Upper lobe of left lung (tissue), 6 donors: ENCODE measurements around the gene SNTB2. TPM values are rescaled to one million over a fixed set of nuclear protein-coding genes. Genes with fewer than 3 reads are reported as not detected.
"Not testable (repeated sequence)": the region's sequence is repeated elsewhere in the genome, so short reads cannot be mapped to it uniquely, and the experiment has no call there.

ENCODE experiments used
- ATAC-seq, 2 donors: fragments of 200-7000 bp; cut with Tn5 transposase; one replicate each; pipeline ENCODE4 v1.9.1; 2022; ENCODE audit warnings: mild to moderate bottlenecking in 2 of 2, moderate library complexity in 2 of 2; ENCODE audit not compliant: low FRiP score in 2 of 2
- DNase-seq, 2 donors: peaks; one replicate each; pipeline ENCODE4 v3.0.0-alpha.2; 2019 to 2020
- H3K27ac ChIP-seq, 4 donors: fragments of 200-600 bp; sonication (generic); one replicate each; pipeline ENCODE4 v1.5.1; 2016 to 2019
- H3K27me3 ChIP-seq, 4 donors: fragments of 200-600 bp; sonication (generic); one replicate each; pipeline ENCODE4 v1.5.1; 2017 to 2019
- H3K36me3 ChIP-seq, 4 donors: fragments of 200-600 bp; sonication (generic); one replicate each; pipeline ENCODE4 v1.5.1; 2016 to 2019
- H3K4me1 ChIP-seq, 4 donors: fragments of 200-600 bp; sonication (generic); one replicate each; pipeline ENCODE4 v1.5.1; 2018 to 2019
- H3K4me3 ChIP-seq, 4 donors: fragments of 200-600 bp; sonication (generic); one replicate each; pipeline ENCODE4 v1.5.1; 2017 to 2019; ENCODE audit warnings: mild to moderate bottlenecking in 2 of 4, moderate library complexity in 1 of 4
- H3K9me3 ChIP-seq, 4 donors: fragments of 200-600 bp; sonication (generic); one replicate each; pipeline ENCODE4 v1.5.1; 2018 to 2019
- CTCF ChIP-seq, 6 experiments: fragments of 450-650 bp in 4 of 6; fragments of 200-600 bp in 2 of 6; sonication (generic) in 2 of 6; IDR thresholded peaks; one replicate each; pipeline ENCODE4 v1.5.1; 2016 to 2019; ENCODE audit warnings: antibody characterized with exemption in 6 of 6
- EP300 ChIP-seq, 4 donors: sonication (generic); formaldehyde crosslinking; IDR thresholded peaks; one replicate each; pipeline ENCODE4 v1.5.1; 2017; ENCODE audit warnings: antibody characterized with exemption in 4 of 4, control low read depth in 2 of 4
- POLR2A ChIP-seq, 4 donors: fragments of 450-650 bp; IDR thresholded peaks; one replicate each; pipeline ENCODE4 v1.5.1; 2016 to 2017; ENCODE audit warnings: antibody characterized with exemption in 4 of 4, mild to moderate bottlenecking in 2 of 4
- POLR2AphosphoS5 ChIP-seq, 2 donors: sonication (generic); formaldehyde crosslinking; IDR thresholded peaks; one replicate each; pipeline ENCODE4 v1.5.1; 2017; ENCODE audit warnings: antibody characterized with exemption in 2 of 2
- WGBS, 2 donors: methylation state at CpG; one replicate each; pipeline ENCODE4 v1.1.5; 2017 to 2018; 5-methylcytosine and 5-hydroxymethylcytosine counted together
- total RNA-seq, 6 donors: library from RNA; depleted of rRNA in 4 of 6; stranded (reverse); fragments of >200 nt in 4 of 6; gene quantifications; one replicate each; pipeline versions ENCODE4 v1.1.0 to v1.2.1, GENCODE V29; 2016 to 2021
- donor health status: DM: no; HTN: no; CAD: no; lungs with moderate emphysema.
- donor health status: DM: no; HTN: yes; CAD: no; lungs with severe emphysema.

The SNTB2 gene
- total RNA-seq, 6 donors from 2014 or later: 24.1 to 41.2 (median 30.5) TPM

GRCh38 chr16:69243479-69243878 is 56.5 kb downstream of the SNTB2 start:
- peaks cover 4 to 18% (median 12%) of the 10 kb centered on the region in 4 donors for H3K4me1 ChIP-seq
- peak in 1 of 2 donors; percentile 27 for DNase-seq
- H3K27ac ChIP-seq: no peak overlapping the region
- peaks cover 0 to 11% (median 7%) of the 10 kb centered on the region in 4 donors for H3K36me3 ChIP-seq
- TF ChIP-seq CTCF (IDR thresholded peaks at IDR 0.05) (no peak), POLR2A (IDR thresholded peaks at IDR 0.05) (no peak), POLR2AphosphoS5 (IDR thresholded peaks at IDR 0.05) (no peak), EP300 (IDR thresholded peaks at IDR 0.05) (peak in 1 of 4 donors; percentile 48)
- WGBS, 2 donors: 69 to 71% methylated on average over 2 of the region's 2 CpGs
- no peaks in the 10 kb centered on the region for H3K9me3 ChIP-seq
- H3K4me3 ChIP-seq: no peak overlapping the region
- peak; percentile 32 to 84 for ATAC-seq
- no peaks in the 10 kb centered on the region for H3K27me3 ChIP-seq

DNA sequence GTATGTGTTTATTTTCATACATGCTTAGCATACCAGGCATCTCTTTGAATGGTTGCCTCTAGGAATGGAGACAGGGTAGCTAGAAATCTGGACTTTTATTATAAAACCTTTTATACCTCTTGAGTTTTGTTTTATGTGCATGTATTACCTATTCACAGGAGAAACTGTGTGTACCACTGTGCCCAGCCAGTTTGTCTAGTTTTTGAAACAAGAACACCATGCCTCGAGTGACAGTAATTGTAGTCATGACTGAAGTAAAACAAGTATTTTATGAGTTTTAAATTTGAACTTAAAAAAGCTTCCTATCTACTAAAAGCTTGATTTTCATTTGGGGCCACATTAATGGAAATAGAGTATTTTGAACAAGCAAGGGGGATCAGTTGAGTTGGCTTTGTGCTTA is 57.4 kb downstream of the SNTB2 start:
- no peak overlapping the region for H3K27ac ChIP-seq
- ATAC-seq (no peak), DNase-seq (no peak)
- H3K4me1 ChIP-seq: peaks cover 4 to 17% (median 11%) of the 10 kb centered on the region in 4 donors
- TF ChIP-seq POLR2AphosphoS5 (IDR thresholded peaks at IDR 0.05): no peak
- no peak for TF ChIP-seq EP300 (IDR thresholded peaks at IDR 0.05)
- no peak for TF ChIP-seq CTCF (IDR thresholded peaks at IDR 0.05)
- WGBS, 2 donors: 62 to 74% methylated on average over 1 of the region's 1 CpG
- peaks cover 0 to 11% (median 7%) of the 10 kb centered on the region in 4 donors for H3K36me3 ChIP-seq
- no peaks in the 10 kb centered on the region for H3K9me3 ChIP-seq
- no peaks in the 10 kb centered on the region for H3K27me3 ChIP-seq
- H3K4me3 ChIP-seq: no peak overlapping the region

GRCh38 chr16:69250081-69250480 is 63.1 kb downstream of the SNTB2 start:
- no peaks in the 10 kb centered on the region for H3K9me3 ChIP-seq

GRCh38 chr16:69253870-69254341 is 66.9 kb downstream of the SNTB2 start:
- TF ChIP-seq EP300 (IDR thresholded peaks at IDR 0.05) (peak in 1 of 4 donors; percentile 14), POLR2AphosphoS5 (IDR thresholded peaks at IDR 0.05) (no peak)
- Histone ChIP-seq H3K27ac (peak overlapping the region in 3 of 4 donors; percentile 7 to 35 (median 20)), H3K4me1 (peaks cover 0 to 9% (median 3%) of the 10 kb centered on the region in 4 donors), H3K27me3 (no peaks in the 10 kb centered on the region), H3K4me3 (no peak overlapping the region), H3K9me3 (no peaks in the 10 kb centered on the region), H3K36me3 (peaks cover 0 to 5% (median 0%) of the 10 kb centered on the region in 4 donors)
- ATAC-seq (peak in 1 of 2 donors; percentile 89), DNase-seq (no peak)
- 60 to 70% methylated on average over 5 of the region's 5 CpGs for WGBS, 2 donors

More at GRCh38 chr16:69250081-69250480, 63.1 kb downstream of the SNTB2 start:
- Histone ChIP-seq H3K4me1 (peaks cover 0 to 9% (median 3%) of the 10 kb centered on the region in 4 donors), H3K27ac (no peak overlapping the region), H3K27me3 (no peaks in the 10 kb centered on the region), H3K4me3 (no peak overlapping the region), H3K36me3 (peaks cover 0 to 14% (median 8%) of the 10 kb centered on the region in 4 donors)
- no peak for ATAC-seq
- TF ChIP-seq EP300 (IDR thresholded peaks at IDR 0.05): no peak
- TF ChIP-seq CTCF (IDR thresholded peaks at IDR 0.05): no peak
- no peak for TF ChIP-seq POLR2AphosphoS5 (IDR thresholded peaks at IDR 0.05)
- TF ChIP-seq POLR2A (IDR thresholded peaks at IDR 0.05): no peak
- no peak for DNase-seq
- WGBS, 2 donors: 92 to 95% methylated on average over 3 of the region's 3 CpGs

DNA sequence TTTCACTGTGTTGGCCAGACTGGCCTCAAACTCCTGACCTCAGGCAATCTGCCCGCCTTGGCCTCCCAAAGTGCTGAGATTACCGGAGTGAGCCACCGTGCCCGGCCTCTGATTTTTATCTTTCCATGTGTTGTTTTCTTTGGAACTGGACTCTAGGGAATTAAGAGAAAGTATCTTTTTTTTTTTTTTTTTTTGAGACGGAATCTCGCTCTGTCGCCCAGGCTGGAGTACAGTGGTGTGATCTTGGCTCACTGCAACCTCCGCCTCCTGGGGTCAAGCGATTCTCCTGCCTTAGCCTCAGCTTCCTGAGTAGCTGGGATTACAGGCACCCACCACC is 72.4 kb downstream of the SNTB2 start:
- peaks cover 0 to 23% (median 5%) of the 10 kb centered on the region in 4 donors for H3K36me3 ChIP-seq
- not testable (repeated sequence) for H3K4me3 ChIP-seq, H3K27me3 ChIP-seq, ATAC-seq, DNase-seq, H3K4me1 ChIP-seq, H3K27ac ChIP-seq, H3K9me3 ChIP-seq
- WGBS, 2 donors: 92 to 94% methylated on average over 9 of the region's 9 CpGs

DNA sequence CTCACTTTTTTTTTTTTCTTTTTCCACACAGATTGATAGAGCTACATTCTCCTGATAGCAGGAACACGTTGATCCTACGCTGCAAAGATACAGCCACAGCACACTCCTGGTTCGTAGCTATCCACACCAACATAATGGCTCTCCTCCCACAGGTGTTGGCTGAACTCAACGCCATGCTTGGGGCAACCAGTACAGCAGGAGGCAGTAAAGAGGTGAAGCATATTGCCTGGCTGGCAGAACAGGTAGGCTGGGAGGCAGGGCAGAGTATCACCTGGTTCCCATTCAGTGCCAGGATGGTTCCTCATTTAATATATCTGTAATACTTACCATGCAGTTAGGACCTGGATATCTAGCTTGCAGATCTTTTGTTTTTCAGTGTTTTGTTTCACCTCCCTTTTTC is 73.1 kb downstream of the SNTB2 start:
- Histone ChIP-seq H3K9me3 (no peaks in the 10 kb centered on the region), H3K27ac (no peak overlapping the region), H3K4me3 (no peak overlapping the region), H3K36me3 (peaks cover 0 to 23% (median 5%) of the 10 kb centered on the region in 4 donors), H3K4me1 (no peaks in the 10 kb centered on the region), H3K27me3 (no peaks in the 10 kb centered on the region)
- TF ChIP-seq POLR2A (IDR thresholded peaks at IDR 0.05) (no peak), POLR2AphosphoS5 (IDR thresholded peaks at IDR 0.05) (no peak), CTCF (IDR thresholded peaks at IDR 0.05) (no peak), EP300 (IDR thresholded peaks at IDR 0.05) (no peak)
- ATAC-seq (no peak), DNase-seq (no peak)
- WGBS, 2 donors: 96 to 100% methylated on average over 4 of the region's 4 CpGs
